Smooth muscle cell (in vitro differentiated cells): ENCODE measurements around the gene RNASEH2B. TPM values are rescaled to one million over a fixed set of nuclear protein-coding genes. Genes with fewer than 3 reads are reported as not detected.

ENCODE experiments used
- DNase-seq: peaks from one replicate; lab custom pipeline; 2025; ENCODE audit not compliant: unreplicated experiment; lab: John Stamatoyannopoulos, UW
- H2AFZ ChIP-seq: fragments of 200-600 bp; sonication (generic); 2 replicates; pipeline ENCODE4 v1.6.0; 2016; ENCODE audit warnings: antibody characterized with exemption, low read depth, mild to moderate bottlenecking
- H3F3A ChIP-seq: fragments of 200-600 bp; sonication (generic); 2 replicates; pipeline ENCODE4 v1.6.0; 2017; ENCODE audit warnings: antibody characterized with exemption, low read depth
- H3K27ac ChIP-seq: fragments of 200-600 bp; sonication (generic); 2 replicates; pipeline ENCODE4 v1.5.1; 2016; ENCODE audit warnings: low read depth, mild to moderate bottlenecking
- H3K27me3 ChIP-seq: fragments of 200-600 bp; sonication (generic); 2 replicates; pipeline ENCODE4 v1.6.1; 2016; ENCODE audit warnings: low read depth, mild to moderate bottlenecking
- H3K36me3 ChIP-seq: fragments of 200-600 bp; sonication (generic); 2 replicates; pipeline ENCODE4 v1.5.1; 2016; ENCODE audit warnings: low read depth
- H3K4me1 ChIP-seq: fragments of 200-600 bp; sonication (generic); 2 replicates; pipeline ENCODE4 v1.5.1; 2016; ENCODE audit warnings: low read depth
- H3K4me2 ChIP-seq: fragments of 200-600 bp; sonication (generic); 2 replicates; pipeline ENCODE4 v1.6.0; 2016; ENCODE audit warnings: mild to moderate bottlenecking
- H3K4me3 ChIP-seq: fragments of 200-600 bp; sonication (generic); 2 replicates; pipeline ENCODE4 v1.5.1; 2016; ENCODE audit warnings: mild to moderate bottlenecking
- H3K79me2 ChIP-seq: fragments of 200-600 bp; sonication (generic); 2 replicates; pipeline ENCODE4 v1.6.0; 2016; ENCODE audit warnings: low read depth, mild to moderate bottlenecking
- H3K9ac ChIP-seq: fragments of 200-600 bp; sonication (generic); 2 replicates; pipeline ENCODE4 v1.6.0; 2016; ENCODE audit warnings: low read depth
- H3K9me3 ChIP-seq: fragments of 200-600 bp; sonication (generic); replicated peaks from 2 replicates; pipeline ENCODE4 v1.5.1; 2016; ENCODE audit warnings: low read depth
- H4K20me1 ChIP-seq: fragments of 200-600 bp; sonication (generic); 2 replicates; pipeline ENCODE4 v1.6.0; 2016; ENCODE audit warnings: low read depth
- CTCF ChIP-seq: fragments of 200-600 bp; sonication (generic); IDR thresholded peaks from 2 replicates; pipeline ENCODE4 v1.5.1; 2017; ENCODE audit warnings: borderline replicate concordance, mild to moderate bottlenecking, antibody characterized with exemption; ENCODE audit not compliant: insufficient read depth, poor library complexity, severe bottlenecking
- WGBS: methylation state at CpG from one replicate; pipeline ENCODE4 v1.1.7; 2016; ENCODE audit warnings: low lambda C conversion rate; 5-methylcytosine and 5-hydroxymethylcytosine counted together
- polyA plus RNA-seq: library from polyadenylated mRNA; unstranded; fragments of >200 nt; fragmentation: Nextera tagmentation; extraction: Ambion mirVana; gene quantifications from 2 replicates; pipeline ENCODE4 v1.2.1, GENCODE V29; 2016
- total RNA-seq: library from RNA; depleted of rRNA; stranded (reverse); fragments of >200 nt; gene quantifications from 2 replicates; pipeline ENCODE4 v1.2.3, GENCODE V29; 2014

The RNASEH2B gene
- total and polyA plus RNA-seq, 2 experiments from 2014 or later, result 16.1 to 18.9 TPM

DNA sequence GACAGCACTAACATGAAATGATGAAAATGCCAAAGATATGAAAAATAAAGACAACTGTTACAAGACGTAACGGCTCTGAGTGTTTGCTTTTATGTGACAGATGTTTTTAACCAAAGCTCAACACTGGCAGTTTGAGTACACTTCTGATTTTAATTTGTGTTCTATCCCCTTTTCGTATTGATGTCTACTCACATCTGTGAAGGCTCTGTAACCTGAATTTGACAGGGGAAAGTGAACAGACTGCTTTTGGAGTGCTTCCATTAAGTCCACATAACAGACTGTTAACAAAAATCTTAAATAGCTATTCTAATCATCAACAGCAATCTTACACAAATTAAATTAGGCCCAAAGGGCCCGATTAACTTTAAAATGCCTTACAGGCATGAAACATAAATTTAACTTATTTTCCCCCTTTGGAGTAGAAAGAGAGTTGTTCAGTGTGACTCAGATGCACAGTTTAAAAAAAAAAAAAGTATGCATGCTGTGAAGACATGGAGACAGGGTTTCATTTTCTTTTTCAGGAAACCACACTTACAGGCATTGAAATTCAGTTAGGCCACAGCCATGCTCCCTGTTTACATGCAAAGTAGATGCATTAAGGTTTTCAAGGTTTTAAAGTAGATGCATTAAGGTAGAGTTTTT lies 16.3 kb upstream of the RNASEH2B start:
- no peak overlapping the region for H3K4me2 ChIP-seq

DNA sequence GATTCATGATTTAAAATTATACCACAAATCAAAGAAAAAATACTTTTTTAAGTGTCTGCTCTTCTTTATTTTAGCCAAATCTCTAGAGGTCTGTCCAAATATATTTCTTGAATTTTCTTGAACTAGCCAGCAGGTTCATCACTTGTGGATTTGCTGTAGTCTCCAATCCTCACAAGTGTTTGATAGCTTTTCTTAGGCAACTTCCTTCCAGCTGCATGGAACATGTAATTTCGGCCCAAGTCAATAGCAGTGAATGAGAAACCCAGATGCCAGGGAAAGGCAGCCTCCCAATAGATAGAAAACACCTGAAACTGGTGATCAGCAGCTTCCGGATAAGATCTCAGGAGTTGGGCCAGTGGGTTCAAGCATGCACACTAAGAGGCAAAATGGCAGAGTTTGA lies 15.6 kb upstream of the RNASEH2B start:
- H3K27me3 ChIP-seq, result no peaks in the 10 kb centered on the region
- H3K27ac ChIP-seq, result no peak overlapping the region
- no peaks in the 10 kb centered on the region for H3F3A ChIP-seq
- no peak for TF ChIP-seq CTCF
- DNase-seq, result no peak
- H3K36me3 ChIP-seq, result no peaks in the 10 kb centered on the region
- H4K20me1 ChIP-seq, result no peaks in the 10 kb centered on the region
- H3K4me1 ChIP-seq, result no peaks in the 10 kb centered on the region
- H3K9me3 ChIP-seq, result no peaks in the 10 kb centered on the region
- no peak overlapping the region for H3K9ac ChIP-seq
- H3K4me3 ChIP-seq, result no peak overlapping the region
- no peak overlapping the region for H2AFZ ChIP-seq
- 91% methylated on average over 2 of the region's 2 CpGs for WGBS
- H3K79me2 ChIP-seq, result no peaks in the 10 kb centered on the region
- H3K4me2 ChIP-seq, result no peak overlapping the region

More for the DNA sequence above, 16.3 kb upstream of the RNASEH2B start:
- H3F3A ChIP-seq, result no peaks in the 10 kb centered on the region
- no peaks in the 10 kb centered on the region for H3K4me1 ChIP-seq
- no peak overlapping the region for H3K4me3 ChIP-seq
- TF ChIP-seq CTCF, result no peak
- no peaks in the 10 kb centered on the region for H3K79me2 ChIP-seq
- WGBS, result 56% methylated on average over 4 of the region's 4 CpGs
- DNase-seq, result no peak
- no peaks in the 10 kb centered on the region for H4K20me1 ChIP-seq
- H2AFZ ChIP-seq, result peak overlapping the region; percentile 6
- no peak overlapping the region for H3K9ac ChIP-seq
- H3K27ac ChIP-seq, result no peak overlapping the region
- no peaks in the 10 kb centered on the region for H3K36me3 ChIP-seq
- H3K27me3 ChIP-seq, result no peaks in the 10 kb centered on the region
- H3K9me3 ChIP-seq, result no peaks in the 10 kb centered on the region

DNA sequence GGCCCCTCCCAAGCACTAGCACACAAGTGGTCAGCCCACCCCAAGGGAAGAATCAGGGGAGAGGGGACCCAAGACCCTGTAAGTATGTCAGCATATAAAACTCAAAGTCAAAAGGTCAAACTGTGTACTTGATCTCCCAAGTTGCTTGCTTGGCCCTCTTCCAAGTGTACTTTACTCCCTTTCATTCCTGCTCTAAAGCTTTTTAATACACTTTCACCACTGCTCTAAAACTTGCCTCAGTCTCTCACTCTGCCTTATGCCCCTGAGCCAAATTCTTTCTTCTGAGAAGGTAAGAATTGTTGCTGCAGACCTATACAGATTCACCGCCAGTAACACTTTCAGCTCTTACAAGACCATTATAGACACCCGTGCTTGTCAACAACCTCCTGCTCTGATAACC lies 15.1 kb upstream of the RNASEH2B start:
- Histone ChIP-seq H3K4me1 (no peaks in the 10 kb centered on the region), H2AFZ (no peak overlapping the region), H3K27me3 (no peaks in the 10 kb centered on the region), H3K4me2 (no peak overlapping the region), H3K79me2 (no peaks in the 10 kb centered on the region), H3K36me3 (no peaks in the 10 kb centered on the region), H3K4me3 (no peak overlapping the region), H3K9ac (no peak overlapping the region), H4K20me1 (no peaks in the 10 kb centered on the region), H3K27ac (no peak overlapping the region), H3K9me3 (no peaks in the 10 kb centered on the region), H3F3A (no peaks in the 10 kb centered on the region)
- no peak for TF ChIP-seq CTCF
- no peak for DNase-seq
- 92% methylated on average over 2 of the region's 2 CpGs for WGBS

DNA sequence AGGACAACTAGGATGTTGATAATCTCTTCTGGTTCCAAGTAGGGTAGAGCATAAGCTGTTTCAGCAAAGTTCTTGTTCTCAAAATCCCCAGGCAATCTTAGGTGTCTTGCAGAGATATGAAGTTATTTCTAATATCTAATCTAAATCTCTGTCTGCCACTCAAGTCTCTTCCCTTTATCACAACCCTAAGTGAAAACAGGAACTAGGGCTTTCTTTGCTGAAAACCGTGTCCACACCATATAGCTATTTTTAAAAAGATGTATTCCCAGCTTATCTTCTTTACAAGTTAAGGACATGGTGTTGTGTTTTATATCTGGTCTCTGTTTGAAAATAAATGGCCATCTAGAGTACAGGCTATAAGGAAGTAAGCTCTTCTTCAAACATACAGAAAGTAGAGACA lies 11.3 kb upstream of the RNASEH2B start:
- no peaks in the 10 kb centered on the region for H4K20me1 ChIP-seq
- 29% methylated on average over 1 of the region's 1 CpG for WGBS

More for the DNA sequence above, 11.3 kb upstream of the RNASEH2B start:
- Histone ChIP-seq H2AFZ (no peak overlapping the region), H3K4me2 (no peak overlapping the region), H3F3A (no peaks in the 10 kb centered on the region), H3K4me1 (no peaks in the 10 kb centered on the region), H3K9me3 (no peaks in the 10 kb centered on the region), H3K27ac (no peak overlapping the region), H3K79me2 (no peaks in the 10 kb centered on the region), H3K27me3 (peaks cover 4% of the 10 kb centered on the region), H3K36me3 (no peaks in the 10 kb centered on the region), H3K9ac (no peak overlapping the region), H3K4me3 (no peak overlapping the region)
- no peak for TF ChIP-seq CTCF
- DNase-seq, result no peak
